ENCODE data around the gene UBR1. TPM values are rescaled to one million over a fixed set of nuclear protein-coding genes. Genes with fewer than 3 reads are reported as not detected.

Gene UBR1
- total RNA-seq, 1 experiment from 2014 or later = 22.3 TPM

DNA sequence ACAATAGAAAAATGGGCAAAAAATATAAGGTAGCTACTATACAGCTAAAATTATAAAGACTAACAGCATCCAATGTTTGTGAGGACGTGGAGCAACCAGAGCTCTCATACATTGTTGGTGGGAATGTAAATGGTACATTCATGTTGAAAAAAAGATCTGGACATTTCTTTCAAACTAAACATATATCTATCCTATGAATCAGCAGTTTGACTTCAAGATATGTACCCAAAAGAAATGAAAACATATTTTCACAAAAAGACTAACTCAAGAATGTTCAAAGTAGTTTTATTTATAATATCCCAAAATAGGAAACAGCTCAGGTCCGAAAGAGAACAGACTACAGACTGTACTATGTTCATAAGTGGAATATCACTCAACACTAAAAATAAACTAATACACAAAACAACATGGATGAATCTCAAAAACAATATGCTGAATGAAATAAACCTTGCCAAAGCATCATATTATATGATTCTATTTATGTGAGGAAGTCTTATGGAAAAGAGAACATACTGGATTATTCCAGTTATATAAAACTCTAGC is 176.5 kb downstream of the UBR1 start:
- Mint-ChIP-seq H3K9me3 (ENCODE audit: unreplicated experiment) (no peaks in the 10 kb centered on the region), H3K4me3 (ENCODE audit: unreplicated experiment) (no peak overlapping the region), H3K27me3 (ENCODE audit: insufficient read depth, unreplicated experiment) (no peaks in the 10 kb centered on the region), H3K4me1 (ENCODE audit: low read depth, unreplicated experiment) (no peaks in the 10 kb centered on the region), H3K27ac (ENCODE audit: unreplicated experiment) (no peak overlapping the region), H3K36me3 (ENCODE audit: insufficient read depth, unreplicated experiment) (no peaks in the 10 kb centered on the region)
- no peak for DNase-seq
- Histone ChIP-seq H3K9me3 (no peaks in the 10 kb centered on the region), H3K4me1 (no peaks in the 10 kb centered on the region), H3K36me3 (ENCODE audit: control insufficient read depth, insufficient read depth, low read length) (no peaks in the 10 kb centered on the region), H3K4me3 (ENCODE audit: low read depth, low read length) (no peak overlapping the region), H3K27me3 (replicated peaks; ENCODE audit: control insufficient read depth, insufficient read depth, low read length) (no peaks in the 10 kb centered on the region)
- CTCF ChIA-PET = no interaction called here
- BruUV-seq (replicated peaks) = no TSS peak
- intact Hi-C loops (cut with micrococcal nuclease; ENCODE audit: unreplicated experiment) = no loop called here
- TF ChIP-seq, protein P1, sequence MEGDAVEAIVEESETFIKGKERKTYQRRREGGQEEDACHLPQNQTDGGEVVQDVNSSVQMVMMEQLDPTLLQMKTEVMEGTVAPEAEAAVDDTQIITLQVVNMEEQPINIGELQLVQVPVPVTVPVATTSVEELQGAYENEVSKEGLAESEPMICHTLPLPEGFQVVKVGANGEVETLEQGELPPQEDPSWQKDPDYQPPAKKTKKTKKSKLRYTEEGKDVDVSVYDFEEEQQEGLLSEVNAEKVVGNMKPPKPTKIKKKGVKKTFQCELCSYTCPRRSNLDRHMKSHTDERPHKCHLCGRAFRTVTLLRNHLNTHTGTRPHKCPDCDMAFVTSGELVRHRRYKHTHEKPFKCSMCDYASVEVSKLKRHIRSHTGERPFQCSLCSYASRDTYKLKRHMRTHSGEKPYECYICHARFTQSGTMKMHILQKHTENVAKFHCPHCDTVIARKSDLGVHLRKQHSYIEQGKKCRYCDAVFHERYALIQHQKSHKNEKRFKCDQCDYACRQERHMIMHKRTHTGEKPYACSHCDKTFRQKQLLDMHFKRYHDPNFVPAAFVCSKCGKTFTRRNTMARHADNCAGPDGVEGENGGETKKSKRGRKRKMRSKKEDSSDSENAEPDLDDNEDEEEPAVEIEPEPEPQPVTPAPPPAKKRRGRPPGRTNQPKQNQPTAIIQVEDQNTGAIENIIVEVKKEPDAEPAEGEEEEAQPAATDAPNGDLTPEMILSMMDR (IDR thresholded peaks at IDR 0.05; ENCODE audit: insufficient read depth in 1 of 2, low read depth in 1 of 2, low read length in 1 of 2, severe bottlenecking in 1 of 2, unreplicated experiment in 1 of 2) = no peak
- POLR2A ChIA-PET = no interaction called here

DNA sequence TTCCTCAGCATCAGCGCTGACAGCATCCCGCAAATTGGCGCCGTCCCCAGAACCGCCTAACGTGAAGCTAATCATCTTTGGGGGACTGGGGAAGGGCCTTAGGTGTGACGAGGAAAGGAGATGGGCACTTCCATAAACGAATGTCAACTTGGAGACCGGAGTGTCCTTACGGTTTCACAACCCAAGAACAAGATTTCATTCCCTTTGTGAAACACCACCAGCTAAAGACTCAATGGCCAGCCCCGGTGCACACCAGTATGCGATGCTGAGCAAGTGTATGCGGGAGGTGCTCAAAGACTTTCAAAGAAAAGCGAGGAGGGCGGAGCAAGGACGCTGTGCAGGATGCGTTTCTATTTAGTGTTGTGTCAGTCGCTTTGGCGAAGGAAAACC is 184.5 kb downstream of the UBR1 start:
- Mint-ChIP-seq H3K36me3 (ENCODE audit: insufficient read depth, unreplicated experiment) (peaks cover 8% of the 10 kb centered on the region), H3K4me1 (ENCODE audit: low read depth, unreplicated experiment) (peaks cover 9% of the 10 kb centered on the region), H3K27me3 (ENCODE audit: insufficient read depth, unreplicated experiment) (no peaks in the 10 kb centered on the region), H3K4me3 (ENCODE audit: unreplicated experiment) (peak overlapping the region; percentile 92), H3K27ac (ENCODE audit: unreplicated experiment) (peak overlapping the region; percentile 56), H3K9me3 (ENCODE audit: unreplicated experiment) (no peaks in the 10 kb centered on the region)
- BruUV-seq (replicated peaks) = no TSS peak
- TF ChIP-seq, protein P1 (IDR thresholded peaks at IDR 0.05; ENCODE audit: insufficient read depth in 1 of 2, low read depth in 1 of 2, low read length in 1 of 2, severe bottlenecking in 1 of 2, unreplicated experiment in 1 of 2) = no peak
- CTCF ChIA-PET = interaction anchor here (0.6 kb wide), 1 partner anchor 520 kb away, joined by 4 read pairs; no protein-coding TSS in a partner anchor
- Histone ChIP-seq H3K27me3 (replicated peaks; ENCODE audit: control insufficient read depth, insufficient read depth, low read length) (no peaks in the 10 kb centered on the region), H3K9me3 (no peaks in the 10 kb centered on the region), H3K36me3 (ENCODE audit: control insufficient read depth, insufficient read depth, low read length) (no peaks in the 10 kb centered on the region), H3K4me1 (no peaks in the 10 kb centered on the region; the same call in 1 of the 2 replicates), H3K4me3 (ENCODE audit: low read depth, low read length) (peak overlapping the region; percentile 40)
- POLR2A ChIA-PET = interaction anchor here (0.5 kb wide), 1 partner anchor 338 kb away, joined by 3 read pairs; no protein-coding TSS in a partner anchor
- peak in 1 of 2 experiments; percentile 16 for DNase-seq
- intact Hi-C loops (cut with micrococcal nuclease; ENCODE audit: unreplicated experiment) = loop anchor here (2.0 kb wide), 2 partner anchors 31 to 121 kb away; no protein-coding TSS in a partner anchor

DNA sequence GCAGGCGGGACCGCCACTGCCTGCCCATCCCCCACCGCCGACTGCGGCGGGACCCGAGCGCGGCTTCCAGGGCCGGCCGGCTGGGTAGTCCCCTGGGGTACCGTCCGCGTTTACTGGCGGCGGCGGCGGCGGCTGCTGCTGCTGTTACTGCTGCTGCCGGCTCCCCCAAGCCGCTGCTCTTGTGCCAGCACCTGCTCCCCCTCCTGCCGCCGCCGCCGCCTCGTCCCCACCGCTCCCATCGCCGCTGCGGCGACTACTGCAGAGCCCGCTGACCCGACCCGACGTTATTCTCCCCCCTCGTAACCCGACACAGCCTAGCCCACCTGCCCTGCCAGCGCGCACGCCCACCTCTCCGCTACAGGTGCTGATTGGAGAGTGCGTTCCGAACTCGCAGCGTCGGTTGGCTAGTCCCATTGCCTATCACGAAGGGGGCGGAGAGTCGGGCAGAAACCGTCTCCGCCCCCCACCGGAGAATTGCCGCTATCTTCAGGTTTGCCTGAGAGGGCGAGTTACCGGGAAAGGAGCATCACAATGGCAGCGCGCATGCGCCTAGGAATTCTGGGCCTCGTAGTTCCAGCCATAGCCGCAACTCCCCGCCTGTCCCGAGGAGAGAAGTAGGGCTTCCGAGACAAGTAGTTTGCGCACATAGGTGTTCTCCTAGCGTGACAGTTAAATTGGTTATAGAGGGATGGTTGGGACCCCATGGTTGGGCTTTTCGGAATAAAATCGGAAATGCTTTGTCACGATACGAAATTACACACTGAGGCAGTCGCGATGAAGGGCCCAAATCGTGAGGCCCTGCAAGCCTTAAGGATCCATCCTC is 185.1 kb downstream of the UBR1 start, which contains the start of gene TTBK2:
Gene TTBK2 (minus strand): TSS at position 260 of the 823 bp plus-strand sequence. CDS start 42,161 bp downstream, outside the sequence.
- ChIA-PET POLR2A (interaction anchor here (0.5 kb wide), 1 partner anchor 339 kb away, joined by 3 read pairs; no protein-coding TSS in a partner anchor), CTCF (no interaction called here)
- Mint-ChIP-seq H3K4me3 (ENCODE audit: unreplicated experiment) (peak within 1 kb of the TSS; percentile 92), H3K9me3 (ENCODE audit: unreplicated experiment) (no peaks in the 10 kb centered on the region), H3K27me3 (ENCODE audit: insufficient read depth, unreplicated experiment) (no peaks in the 10 kb centered on the region), H3K4me1 (ENCODE audit: low read depth, unreplicated experiment) (peaks cover 9% of the 10 kb centered on the region), H3K36me3 (ENCODE audit: insufficient read depth, unreplicated experiment) (peaks cover 8% of the 10 kb centered on the region), H3K27ac (ENCODE audit: unreplicated experiment) (peak within 1 kb of the TSS; percentile 56)
- H3K27me3 ChIP-seq (replicated peaks; ENCODE audit: control insufficient read depth, insufficient read depth, low read length) = no peaks in the 10 kb centered on the region
- intact Hi-C loops (cut with micrococcal nuclease; ENCODE audit: unreplicated experiment) = loop anchor here (2.0 kb wide), 2 partner anchors 30 to 120 kb away; no protein-coding TSS in a partner anchor
- TF ChIP-seq, protein P1 (IDR thresholded peaks at IDR 0.05; ENCODE audit: insufficient read depth in 1 of 2, low read depth in 1 of 2, low read length in 1 of 2, severe bottlenecking in 1 of 2, unreplicated experiment in 1 of 2) = no peak
- no peaks in the 10 kb centered on the region for H3K36me3 ChIP-seq (ENCODE audit: control insufficient read depth, insufficient read depth, low read length)
- no peaks in the 10 kb centered on the region; the same call in 1 of the 2 replicates for H3K4me1 ChIP-seq
- H3K9me3 ChIP-seq = no peaks in the 10 kb centered on the region
- H3K4me3 ChIP-seq (ENCODE audit: low read depth, low read length) = peak within 1 kb of the TSS; percentile 83
- no TSS peak for BruUV-seq (replicated peaks)
- DNase-seq = peak; percentile 98
